ENCODE results near the gene FMO5. TPM values are rescaled to one million over a fixed set of nuclear protein-coding genes. Genes with fewer than 3 reads are reported as not detected.
"Not testable (repeated sequence)": the region's sequence is repeated elsewhere in the genome, so short reads cannot be mapped to it uniquely, and the experiment has no call there.

The FMO5 gene
- total and polyA plus RNA-seq, 4 donors = 2.9 to 20.3 (median 7.2) TPM

DNA sequence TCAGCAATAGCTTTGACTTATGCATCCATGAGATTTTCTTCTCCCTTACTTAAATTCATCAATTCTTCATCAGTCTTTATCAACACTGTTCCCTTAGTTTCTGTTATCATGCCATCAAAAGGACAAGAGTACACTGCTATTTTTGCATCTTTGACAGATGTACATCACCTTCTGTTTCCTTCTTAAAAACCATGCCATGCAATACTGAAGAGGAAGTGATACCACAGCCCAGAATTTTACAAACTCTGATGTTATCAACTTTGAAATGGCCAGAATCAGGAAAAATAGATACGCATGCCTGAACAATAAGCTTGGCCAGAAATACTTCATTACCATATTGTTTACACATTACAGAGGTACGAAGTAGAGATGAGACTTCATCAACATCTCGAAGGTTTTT, 21.1 kb downstream of the FMO5 start:
- H3K27ac ChIP-seq (ENCODE audit: low read depth in 1 of 2, low read length in 2 of 2) = no peak overlapping the region
- H3K4me3 ChIP-seq (ENCODE audit: low read length in 2 of 2) = no peak overlapping the region
- no peaks in the 10 kb centered on the region for H3K9me3 ChIP-seq (ENCODE audit: control insufficient read depth, low read length)
- ATAC-seq (ENCODE audit: low FRiP score) (no peak), DNase-seq (no peak)
- peaks cover 0 to 5% of the 10 kb centered on the region in 2 donors for H3K36me3 ChIP-seq (ENCODE audit: control insufficient read depth in 1 of 2, insufficient read depth in 2 of 2, low read length in 1 of 2)
- intact Hi-C loops (cut with DNase I) = no loop called here
- no peaks in the 10 kb centered on the region for H3K4me1 ChIP-seq (ENCODE audit: control insufficient read depth in 1 of 2, insufficient read depth in 2 of 2, low read length in 2 of 2)
- H3K27me3 ChIP-seq (ENCODE audit: control insufficient read depth in 1 of 2, insufficient read depth in 2 of 2, low read length in 1 of 2) = no peaks in the 10 kb centered on the region
- WGBS, 2 donors = 93 to 99% methylated on average over 3 of the region's 3 CpGs

DNA sequence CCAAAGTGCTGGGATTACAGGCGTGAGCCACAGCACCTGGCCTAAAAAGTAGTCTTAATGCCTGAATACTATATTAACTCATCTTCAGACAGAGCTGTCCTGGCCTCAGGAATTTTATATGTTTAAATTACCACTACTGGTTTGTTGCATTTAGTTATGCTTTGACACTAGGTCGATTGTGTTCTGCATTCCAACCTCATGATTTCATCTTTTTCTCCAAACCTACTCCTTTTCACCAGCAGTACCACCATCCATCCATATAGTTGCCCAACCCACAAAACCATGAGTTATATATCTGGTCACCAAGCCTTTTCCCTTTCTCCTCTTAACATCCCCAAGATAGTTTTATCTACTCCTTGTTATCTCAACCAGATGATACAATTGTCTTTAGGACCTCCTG, 22.6 kb downstream of the FMO5 start:
- Histone ChIP-seq H3K4me1 (ENCODE audit: control insufficient read depth in 1 of 2, insufficient read depth in 2 of 2, low read length in 2 of 2) (no peaks in the 10 kb centered on the region), H3K27me3 (ENCODE audit: control insufficient read depth in 1 of 2, insufficient read depth in 2 of 2, low read length in 1 of 2) (no peaks in the 10 kb centered on the region), H3K9me3 (ENCODE audit: control insufficient read depth, low read length) (no peaks in the 10 kb centered on the region), H3K4me3 (ENCODE audit: low read length in 2 of 2) (no peak overlapping the region), H3K27ac (ENCODE audit: low read depth in 1 of 2, low read length in 2 of 2) (no peak overlapping the region), H3K36me3 (ENCODE audit: control insufficient read depth in 1 of 2, insufficient read depth in 2 of 2, low read length in 1 of 2) (peaks cover 0 to 5% of the 10 kb centered on the region in 2 donors)
- 58 to 63% methylated on average over 2 of the region's 2 CpGs for WGBS, 2 donors
- no peak for DNase-seq
- intact Hi-C loops (cut with DNase I) = no loop called here
- no peak for ATAC-seq (ENCODE audit: low FRiP score)

DNA sequence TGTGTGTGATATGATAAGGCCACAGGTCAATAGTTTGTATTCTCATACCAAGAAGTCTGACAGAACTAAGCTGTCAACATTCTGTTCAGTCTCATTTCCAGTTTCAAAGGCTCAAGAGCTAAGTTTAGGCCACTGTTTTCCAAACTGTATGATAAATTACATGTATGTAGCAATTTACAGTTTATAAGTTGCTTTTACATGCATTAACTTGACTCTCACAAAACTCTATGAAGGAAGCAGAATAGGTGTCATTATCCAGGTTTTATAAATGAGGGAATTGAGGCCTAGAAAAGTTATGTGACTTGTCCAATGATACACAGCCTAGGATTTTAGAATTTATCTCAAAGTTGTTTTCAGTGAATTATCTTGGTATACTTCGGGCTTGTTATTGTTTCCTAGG, 23.4 kb downstream of the FMO5 start:
- Histone ChIP-seq H3K36me3 (ENCODE audit: control insufficient read depth in 1 of 2, insufficient read depth in 2 of 2, low read length in 1 of 2) (peaks cover 0 to 5% of the 10 kb centered on the region in 2 donors), H3K4me1 (ENCODE audit: control insufficient read depth in 1 of 2, insufficient read depth in 2 of 2, low read length in 2 of 2) (no peaks in the 10 kb centered on the region), H3K4me3 (ENCODE audit: low read length in 2 of 2) (no peak overlapping the region), H3K27me3 (ENCODE audit: control insufficient read depth in 1 of 2, insufficient read depth in 2 of 2, low read length in 1 of 2) (no peaks in the 10 kb centered on the region), H3K9me3 (ENCODE audit: control insufficient read depth, low read length) (no peaks in the 10 kb centered on the region), H3K27ac (ENCODE audit: low read depth in 1 of 2, low read length in 2 of 2) (no peak overlapping the region)
- no peak for DNase-seq
- 96 to 97% methylated on average over 1 of the region's 1 CpG for WGBS, 2 donors
- intact Hi-C loops (cut with DNase I) = no loop called here
- no peak for ATAC-seq (ENCODE audit: low FRiP score)

DNA sequence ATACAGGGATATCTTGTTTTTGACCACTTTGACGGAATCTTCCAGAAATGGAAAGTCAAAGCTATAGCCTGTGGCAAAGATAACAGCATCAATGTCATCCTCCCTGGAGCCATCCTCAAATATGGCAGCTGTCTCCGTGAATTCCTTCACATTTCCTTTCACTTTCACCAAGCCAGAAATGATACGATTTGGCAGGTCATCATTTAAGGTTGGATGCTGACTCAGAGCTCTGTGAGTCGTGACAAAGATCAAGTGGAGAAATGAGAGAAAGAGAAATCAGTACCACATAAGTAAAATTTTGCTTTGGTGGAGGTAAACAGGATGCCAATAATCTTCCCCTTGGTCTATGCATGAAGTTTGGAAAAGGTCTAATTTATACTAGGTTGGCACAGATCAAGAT, 23.9 kb downstream of the FMO5 start:
- Histone ChIP-seq H3K9me3 (ENCODE audit: control insufficient read depth, low read length) (no peaks in the 10 kb centered on the region), H3K36me3 (ENCODE audit: control insufficient read depth in 1 of 2, insufficient read depth in 2 of 2, low read length in 1 of 2) (peaks cover 0 to 5% of the 10 kb centered on the region in 2 donors), H3K4me3 (ENCODE audit: low read length in 2 of 2) (no peak overlapping the region), H3K27ac (ENCODE audit: low read depth in 1 of 2, low read length in 2 of 2) (no peak overlapping the region), H3K27me3 (ENCODE audit: control insufficient read depth in 1 of 2, insufficient read depth in 2 of 2, low read length in 1 of 2) (no peaks in the 10 kb centered on the region), H3K4me1 (ENCODE audit: control insufficient read depth in 1 of 2, insufficient read depth in 2 of 2, low read length in 2 of 2) (no peaks in the 10 kb centered on the region)
- intact Hi-C loops (cut with DNase I) = no loop called here
- WGBS, 2 donors = 92 to 94% methylated on average over 4 of the region's 4 CpGs
- DNase-seq = no peak
- ATAC-seq (ENCODE audit: low FRiP score) = no peak

DNA sequence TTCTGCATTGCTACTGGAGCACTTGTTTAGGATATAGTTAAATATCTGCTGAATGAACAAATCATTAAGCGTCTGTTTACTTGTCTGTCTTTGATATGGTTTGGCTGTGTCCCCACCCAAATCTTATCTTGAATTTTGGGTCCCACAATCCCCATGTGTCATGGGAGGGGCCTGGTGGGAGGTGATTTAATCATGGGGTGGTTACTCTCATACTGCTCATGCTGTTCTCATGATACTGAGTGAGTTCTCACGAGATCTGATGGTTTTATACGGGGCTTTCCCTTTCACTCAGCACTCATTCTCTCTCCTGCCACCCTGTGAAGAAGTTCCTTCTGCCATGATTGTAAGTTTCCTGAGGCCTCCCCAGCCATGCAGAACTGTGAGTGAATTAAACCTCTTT, 27.8 kb downstream of the FMO5 start:
- H3K4me1 ChIP-seq (ENCODE audit: control insufficient read depth in 1 of 2, insufficient read depth in 2 of 2, low read length in 2 of 2); H3K27me3 ChIP-seq (ENCODE audit: control insufficient read depth in 1 of 2, insufficient read depth in 2 of 2, low read length in 1 of 2); intact Hi-C loops (cut with DNase I); H3K36me3 ChIP-seq (ENCODE audit: control insufficient read depth in 1 of 2, insufficient read depth in 2 of 2, low read length in 1 of 2); DNase-seq; H3K27ac ChIP-seq (ENCODE audit: low read depth in 1 of 2, low read length in 2 of 2); ATAC-seq (ENCODE audit: low FRiP score); H3K4me3 ChIP-seq (ENCODE audit: low read length in 2 of 2); H3K9me3 ChIP-seq (ENCODE audit: control insufficient read depth, low read length): not testable (repeated sequence)
- WGBS, 2 donors = 76 to 77% methylated on average over 3 of the region's 3 CpGs

DNA sequence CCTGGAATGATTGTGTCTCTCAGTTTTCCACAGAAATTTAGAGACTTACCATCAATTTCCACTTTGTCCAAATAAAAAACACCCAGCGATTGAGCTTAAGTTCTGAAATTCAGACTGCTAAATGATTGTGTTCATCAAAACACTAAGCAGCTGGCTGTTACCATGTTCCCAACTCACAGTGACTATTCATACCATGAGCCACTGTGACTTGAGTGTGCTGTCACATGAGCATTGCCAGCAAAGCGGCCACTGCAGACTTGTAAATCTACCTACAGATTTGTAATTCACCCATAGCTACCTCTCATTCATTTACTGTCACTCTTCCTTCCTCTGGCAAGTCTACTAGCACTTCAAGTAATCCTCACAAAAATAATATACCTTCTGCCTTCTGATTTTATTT, 35.6 kb downstream of the FMO5 start:
- 92 to 95% methylated on average over 2 of the region's 2 CpGs for WGBS, 2 donors
- Histone ChIP-seq H3K36me3 (ENCODE audit: control insufficient read depth in 1 of 2, insufficient read depth in 2 of 2, low read length in 1 of 2) (no peaks in the 10 kb centered on the region), H3K27ac (ENCODE audit: low read depth in 1 of 2, low read length in 2 of 2) (no peak overlapping the region), H3K27me3 (ENCODE audit: control insufficient read depth in 1 of 2, insufficient read depth in 2 of 2, low read length in 1 of 2) (no peaks in the 10 kb centered on the region), H3K9me3 (ENCODE audit: control insufficient read depth, low read length) (no peaks in the 10 kb centered on the region), H3K4me3 (ENCODE audit: low read length in 2 of 2) (no peak overlapping the region), H3K4me1 (ENCODE audit: control insufficient read depth in 1 of 2, insufficient read depth in 2 of 2, low read length in 2 of 2) (no peaks in the 10 kb centered on the region)
- DNase-seq (no peak), ATAC-seq (ENCODE audit: low FRiP score) (no peak)
- intact Hi-C loops (cut with DNase I) = no loop called here

DNA sequence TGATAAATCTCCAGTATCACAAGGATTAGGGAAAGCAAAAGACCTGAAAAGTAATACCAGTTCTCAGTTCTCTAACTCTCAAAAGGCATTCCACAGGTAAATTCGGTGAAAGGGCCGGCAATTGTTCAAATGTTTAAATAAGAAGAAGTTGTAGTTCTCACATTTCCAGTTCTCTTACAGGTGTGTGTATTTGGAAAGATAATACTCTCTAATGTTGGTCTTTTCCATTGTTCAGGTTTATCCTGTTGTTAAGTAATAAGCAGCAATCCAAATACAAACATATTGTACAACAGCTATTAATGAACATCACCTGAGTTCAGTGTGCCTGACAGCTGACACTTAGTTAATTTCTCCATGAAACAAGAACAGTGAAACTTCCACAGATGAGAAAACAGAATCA, 39.7 kb downstream of the FMO5 start:
- Histone ChIP-seq H3K27me3 (ENCODE audit: control insufficient read depth in 1 of 2, insufficient read depth in 2 of 2, low read length in 1 of 2) (no peaks in the 10 kb centered on the region), H3K4me3 (ENCODE audit: low read length in 2 of 2) (no peak overlapping the region), H3K36me3 (ENCODE audit: control insufficient read depth in 1 of 2, insufficient read depth in 2 of 2, low read length in 1 of 2) (no peaks in the 10 kb centered on the region), H3K9me3 (ENCODE audit: control insufficient read depth, low read length) (no peaks in the 10 kb centered on the region), H3K4me1 (ENCODE audit: control insufficient read depth in 1 of 2, insufficient read depth in 2 of 2, low read length in 2 of 2) (no peaks in the 10 kb centered on the region), H3K27ac (ENCODE audit: low read depth in 1 of 2, low read length in 2 of 2) (no peak overlapping the region)
- DNase-seq (no peak), ATAC-seq (ENCODE audit: low FRiP score) (no peak)
- intact Hi-C loops (cut with DNase I) = no loop called here
- 88 to 91% methylated on average over 2 of the region's 2 CpGs for WGBS, 2 donors

DNA sequence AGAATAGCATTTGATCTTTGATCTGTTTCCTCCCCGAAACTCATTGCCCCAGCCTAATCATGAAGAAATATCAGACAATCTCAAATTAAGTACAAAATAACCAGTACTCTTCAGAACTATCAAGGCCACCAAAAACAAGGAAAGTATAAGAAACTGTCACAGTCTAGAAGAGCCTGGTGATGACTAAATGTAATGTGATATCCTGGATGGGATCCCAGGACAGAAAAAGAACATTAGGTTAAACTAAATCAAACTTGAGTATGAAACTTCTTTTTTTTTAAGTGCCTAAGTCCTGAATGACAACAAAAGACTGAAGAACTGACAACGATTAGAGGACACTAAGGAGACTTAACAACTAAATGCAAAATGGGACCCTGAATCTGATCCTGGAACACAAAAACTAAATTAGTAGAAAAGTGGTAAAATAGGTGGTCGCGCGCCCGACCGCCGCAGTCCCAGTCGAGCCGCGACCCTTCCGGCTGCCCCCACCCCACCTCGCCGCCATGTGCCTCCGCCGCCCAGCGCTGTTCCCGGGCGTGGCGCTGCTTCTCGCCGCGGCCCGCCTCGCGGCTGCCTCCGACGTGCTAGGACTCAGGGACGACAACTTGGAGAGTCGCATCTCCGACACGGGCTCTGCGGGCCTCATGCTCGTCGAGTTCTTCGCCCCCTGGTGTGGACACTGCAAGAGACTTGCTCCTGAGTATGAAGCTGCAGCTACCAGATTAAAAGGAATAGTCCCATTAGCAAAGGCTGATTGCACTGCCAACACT, 47.3 kb downstream of the FMO5 start:
- DNase-seq (no peak), ATAC-seq (ENCODE audit: low FRiP score) (peak; percentile 19)
- peaks cover 2% of the 10 kb centered on the region for H3K9me3 ChIP-seq (ENCODE audit: control insufficient read depth, low read length)
- no peaks in the 10 kb centered on the region for H3K27me3 ChIP-seq (ENCODE audit: control insufficient read depth in 1 of 2, insufficient read depth in 2 of 2, low read length in 1 of 2)
- H3K4me3 ChIP-seq (ENCODE audit: low read length in 2 of 2) = no peak overlapping the region
- H3K27ac ChIP-seq (ENCODE audit: low read depth in 1 of 2, low read length in 2 of 2) = no peak overlapping the region
- H3K36me3 ChIP-seq (ENCODE audit: control insufficient read depth in 1 of 2, insufficient read depth in 2 of 2, low read length in 1 of 2) = no peaks in the 10 kb centered on the region
- intact Hi-C loops (cut with DNase I) = no loop called here
- 16 to 17% methylated on average over 36 of the region's 36 CpGs for WGBS, 2 donors
- no peaks in the 10 kb centered on the region for H3K4me1 ChIP-seq (ENCODE audit: control insufficient read depth in 1 of 2, insufficient read depth in 2 of 2, low read length in 2 of 2)
